Loucy (cell line): ENCODE measurements around the gene RNF224.

ENCODE experiments used
- H2AFZ ChIP-seq: fragments of 200-600 bp; sonication (generic); 2 replicates; pipeline ENCODE4 v1.6.0; 2016; ENCODE audit warnings: antibody characterized with exemption, mild to moderate bottlenecking, low read length, moderate library complexity
- H3F3A ChIP-seq: fragments of 200-600 bp; 2 replicates; pipeline ENCODE4 v1.6.0; 2016; ENCODE audit warnings: antibody characterized with exemption, low read depth, mild to moderate bottlenecking
- H3K27me3 ChIP-seq: fragments of 200-600 bp; sonication (generic); 2 replicates; pipeline ENCODE4 v1.6.1; 2014; ENCODE audit warnings: low read length, mild to moderate bottlenecking; ENCODE audit not compliant: insufficient read depth, poor library complexity, severe bottlenecking
- H3K36me3 ChIP-seq: fragments of 200-600 bp; sonication (generic); 2 replicates; pipeline ENCODE4 v1.6.1; 2016; ENCODE audit warnings: low read length; ENCODE audit not compliant: insufficient read depth
- H3K4me1 ChIP-seq: fragments of 200-600 bp; sonication (generic); 2 replicates; pipeline ENCODE4 v1.5.1; 2014; ENCODE audit warnings: low read length, mild to moderate bottlenecking; ENCODE audit not compliant: insufficient read depth, poor library complexity, severe bottlenecking
- H3K4me2 ChIP-seq: fragments of 200-600 bp; sonication (generic); 2 replicates; pipeline ENCODE4 v1.6.0; 2014; ENCODE audit warnings: antibody characterized with exemption, low read length, low read depth, mild to moderate bottlenecking; ENCODE audit not compliant: poor library complexity, severe bottlenecking
- H3K4me3 ChIP-seq: fragments of 200-600 bp; sonication (generic); 2 replicates; pipeline ENCODE4 v1.5.1; 2014; ENCODE audit warnings: low read length, mild to moderate bottlenecking, mixed read lengths; ENCODE audit not compliant: poor library complexity, severe bottlenecking
- H3K79me2 ChIP-seq: fragments of 200-600 bp; sonication (generic); 2 replicates; pipeline ENCODE4 v1.6.1; 2014; ENCODE audit warnings: low read length; ENCODE audit not compliant: insufficient read depth
- H3K9ac ChIP-seq: fragments of 200-600 bp; sonication (generic); 2 replicates; pipeline ENCODE4 v1.6.0; 2014; ENCODE audit warnings: mild to moderate bottlenecking, low read depth, low read length, moderate library complexity; ENCODE audit not compliant: poor library complexity, severe bottlenecking
- H3K9me2 ChIP-seq: fragments of 200-600 bp; sonication (generic); replicated peaks from 2 replicates; pipeline ENCODE4 v1.6.1; 2016; ENCODE audit warnings: low read depth, low read length, mixed read lengths
- H3K9me3 ChIP-seq: fragments of 200-600 bp; sonication (generic); 2 replicates; pipeline ENCODE4 v1.6.1; 2014; ENCODE audit warnings: mild to moderate bottlenecking, antibody characterized with exemption, low read length, low read depth; ENCODE audit not compliant: insufficient read depth
- H4K20me1 ChIP-seq: fragments of 200-600 bp; sonication (generic); 2 replicates; pipeline ENCODE4 v1.6.0; 2014; ENCODE audit warnings: antibody characterized with exemption, low read length, mild to moderate bottlenecking; ENCODE audit not compliant: insufficient read depth, poor library complexity, severe bottlenecking
- CTCF ChIP-seq: fragments of 200-600 bp; sonication (generic); conservative IDR thresholded peaks from 2 replicates; pipeline ENCODE4 v1.5.1; 2014; ENCODE audit warnings: mild to moderate bottlenecking, antibody characterized with exemption, low read length
- EZH2phosphoT487 ChIP-seq: fragments of 200-600 bp; IDR thresholded peaks from 2 replicates; pipeline ENCODE4 v1.6.1; 2018; ENCODE audit warnings: antibody characterized with exemption, mild to moderate bottlenecking, moderate library complexity, borderline replicate concordance

Gene RNF224

GRCh38 chr9:137234055-137234697 lies 6.9 kb downstream of the RNF224 start:
- Histone ChIP-seq H3K4me1 (peaks cover 25% of the 10 kb centered on the region), H2AFZ (no peak overlapping the region), H3K4me2 (no peak overlapping the region)

GRCh38 chr9:137234758-137235423 lies 7.6 kb downstream of the RNF224 start:
- Histone ChIP-seq H4K20me1 (no peaks in the 10 kb centered on the region), H3K4me2 (no peak overlapping the region), H3K4me1 (peaks cover 25% of the 10 kb centered on the region), H3K4me3 (no peak overlapping the region), H3F3A (0 out of 2 replicates have a peak, but pooled peaks cover 1% of the 10 kb centered on the region), H3K27me3 (no peaks in the 10 kb centered on the region), H2AFZ (no peak overlapping the region), H3K9ac (no peak overlapping the region), H3K79me2 (peaks cover 25% of the 10 kb centered on the region; the same call in 1 of the 2 replicates), H3K36me3 (no peaks in the 10 kb centered on the region), H3K9me2 (no peaks in the 10 kb centered on the region), H3K9me3 (no peaks in the 10 kb centered on the region)
- TF ChIP-seq CTCF: no peak

More at GRCh38 chr9:137234055-137234697, 6.9 kb downstream of the RNF224 start:
- Histone ChIP-seq H3K9ac (no peak overlapping the region), H3K9me3 (no peaks in the 10 kb centered on the region), H3K27me3 (no peaks in the 10 kb centered on the region), H3K4me3 (no peak overlapping the region), H3F3A (no peaks in the 10 kb centered on the region), H3K9me2 (no peaks in the 10 kb centered on the region), H3K36me3 (no peaks in the 10 kb centered on the region), H3K79me2 (peaks cover 18% of the 10 kb centered on the region; the same call in 1 of the 2 replicates), H4K20me1 (no peaks in the 10 kb centered on the region)
- TF ChIP-seq CTCF (no peak), EZH2phosphoT487 (no peak)

- no peaks in the 10 kb centered on the region for H3K9me2 ChIP-seq
- peaks cover 25% of the 10 kb centered on the region for H3K4me1 ChIP-seq
- no peak overlapping the region for H3K4me3 ChIP-seq
- H3K36me3 ChIP-seq: no peaks in the 10 kb centered on the region
- H3K79me2 ChIP-seq: peaks cover 25% of the 10 kb centered on the region; the same call in 1 of the 2 replicates
- no peaks in the 10 kb centered on the region for H4K20me1 ChIP-seq
- peak overlapping the region; percentile 38 for H3K9ac ChIP-seq
- no peaks in the 10 kb centered on the region for H3K27me3 ChIP-seq
- H3K9me3 ChIP-seq: no peaks in the 10 kb centered on the region
- TF ChIP-seq CTCF: no peak
- TF ChIP-seq EZH2phosphoT487: no peak
- H3F3A ChIP-seq: 0 out of 2 replicates have a peak, but pooled peaks cover 6% of the 10 kb centered on the region
- no peak overlapping the region for H2AFZ ChIP-seq
- peak overlapping the region; percentile 75 for H3K4me2 ChIP-seq
These were observed 8.3 kb downstream of the RNF224 start for GRCh38 chr9:137235424-137236237.
